HG03378 (cell line): ENCODE measurements around the gene MAEA.
"Not testable (repeated sequence)": the region's sequence is repeated elsewhere in the genome, so short reads cannot be mapped to it uniquely, and the experiment has no call there.

Experiments used
- ATAC-seq: cut with Tn5 transposase; IDR thresholded peaks from one replicate; pipeline ENCODE4 v1.9.1; 2021; ENCODE audit warnings: mild to moderate bottlenecking, moderate library complexity; ENCODE audit not compliant: unreplicated experiment

The MAEA gene

GRCh38 chr4:1318488-1319213 lies 29.0 kb downstream of the MAEA start:
- no peak for ATAC-seq

- no peak for ATAC-seq
Observed at GRCh38 chr4:1321486-1321885, 31.8 kb downstream of the MAEA start.

- ATAC-seq = no peak
Observed at GRCh38 chr4:1321946-1322650, 32.4 kb downstream of the MAEA start.

- no peak for ATAC-seq
Observed at GRCh38 chr4:1323280-1323634, 33.6 kb downstream of the MAEA start.

GRCh38 chr4:1323635-1324442 lies 34.1 kb downstream of the MAEA start:
- no peak for ATAC-seq

- not testable (repeated sequence) for ATAC-seq
Observed at GRCh38 chr4:1324443-1325175, 34.9 kb downstream of the MAEA start.

GRCh38 chr4:1325176-1325480 lies 35.4 kb downstream of the MAEA start:
- no peak for ATAC-seq

- ATAC-seq = no peak
Observed at GRCh38 chr4:1325681-1326635, 36.3 kb downstream of the MAEA start.

GRCh38 chr4:1326751-1327525 lies 37.2 kb downstream of the MAEA start:
- no peak for ATAC-seq

GRCh38 chr4:1327526-1328266 lies 38.0 kb downstream of the MAEA start:
- no peak for ATAC-seq

GRCh38 chr4:1328267-1329155 lies 38.8 kb downstream of the MAEA start:
- ATAC-seq = no peak

GRCh38 chr4:1329408-1330371 lies 40.0 kb downstream of the MAEA start:
- no peak for ATAC-seq

GRCh38 chr4:1330761-1331590 lies 41.3 kb downstream of the MAEA start:
- no peak for ATAC-seq

GRCh38 chr4:1331591-1332353 lies 42.1 kb downstream of the MAEA start:
- ATAC-seq = no peak

GRCh38 chr4:1332686-1333085 lies 43.0 kb downstream of the MAEA start:
- no peak for ATAC-seq
